Astrocyte of the cerebellum (primary cell): ENCODE data around the gene ITPR3.

Experiments
- DNase-seq: peaks from one replicate; pipeline ENCODE4 v3.0.0-alpha.2; 2011; ENCODE audit warnings: low read depth
- H3K4me3 ChIP-seq: 2 replicates; pipeline ENCODE4 v1.5.1; 2011; ENCODE audit warnings: mild to moderate bottlenecking, low read depth, low read length, moderate library complexity
- in situ Hi-C: cut with HindIII; loops from 2 replicates; pipeline ENCODE4 v1.10.0; 2017; ENCODE audit warnings: low sequenced_read_pairs
- TF ChIP-seq, protein P1 (sequence below): IDR thresholded peaks from 2 replicates; pipeline ENCODE4 v1.5.1; 2012; ENCODE audit warnings: low read length, low read depth, moderate library complexity, mild to moderate bottlenecking; ENCODE audit errors: missing control alignments

ITPR3 gene

DNA sequence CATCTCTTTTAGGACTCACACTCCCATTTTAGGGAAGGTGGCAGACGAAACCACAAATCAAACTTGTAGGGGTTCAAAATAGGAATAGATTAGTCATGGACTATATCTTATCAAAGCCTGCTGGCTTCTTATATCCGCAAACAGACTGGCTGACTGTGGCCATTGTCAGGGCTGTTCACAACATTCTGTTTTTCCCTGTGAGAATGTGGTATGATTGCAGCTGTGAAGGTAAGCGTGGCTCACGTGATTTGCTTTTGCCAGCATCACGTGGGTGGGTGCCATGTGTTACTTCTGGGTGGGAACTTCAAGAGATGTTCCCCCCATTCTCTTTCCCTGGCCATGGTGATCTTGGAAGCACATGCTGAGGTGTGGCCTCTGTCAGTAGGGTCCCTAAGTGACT is 119.7 kb downstream of the ITPR3 start:
- H3K4me3 ChIP-seq: no peak overlapping the region
- in situ Hi-C loops: loop anchor here (5.0 kb wide), 1 partner anchor 402 kb away; no protein-coding TSS in a partner anchor
- no peak for DNase-seq
- TF ChIP-seq, protein P1, sequence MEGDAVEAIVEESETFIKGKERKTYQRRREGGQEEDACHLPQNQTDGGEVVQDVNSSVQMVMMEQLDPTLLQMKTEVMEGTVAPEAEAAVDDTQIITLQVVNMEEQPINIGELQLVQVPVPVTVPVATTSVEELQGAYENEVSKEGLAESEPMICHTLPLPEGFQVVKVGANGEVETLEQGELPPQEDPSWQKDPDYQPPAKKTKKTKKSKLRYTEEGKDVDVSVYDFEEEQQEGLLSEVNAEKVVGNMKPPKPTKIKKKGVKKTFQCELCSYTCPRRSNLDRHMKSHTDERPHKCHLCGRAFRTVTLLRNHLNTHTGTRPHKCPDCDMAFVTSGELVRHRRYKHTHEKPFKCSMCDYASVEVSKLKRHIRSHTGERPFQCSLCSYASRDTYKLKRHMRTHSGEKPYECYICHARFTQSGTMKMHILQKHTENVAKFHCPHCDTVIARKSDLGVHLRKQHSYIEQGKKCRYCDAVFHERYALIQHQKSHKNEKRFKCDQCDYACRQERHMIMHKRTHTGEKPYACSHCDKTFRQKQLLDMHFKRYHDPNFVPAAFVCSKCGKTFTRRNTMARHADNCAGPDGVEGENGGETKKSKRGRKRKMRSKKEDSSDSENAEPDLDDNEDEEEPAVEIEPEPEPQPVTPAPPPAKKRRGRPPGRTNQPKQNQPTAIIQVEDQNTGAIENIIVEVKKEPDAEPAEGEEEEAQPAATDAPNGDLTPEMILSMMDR: no peak

DNA sequence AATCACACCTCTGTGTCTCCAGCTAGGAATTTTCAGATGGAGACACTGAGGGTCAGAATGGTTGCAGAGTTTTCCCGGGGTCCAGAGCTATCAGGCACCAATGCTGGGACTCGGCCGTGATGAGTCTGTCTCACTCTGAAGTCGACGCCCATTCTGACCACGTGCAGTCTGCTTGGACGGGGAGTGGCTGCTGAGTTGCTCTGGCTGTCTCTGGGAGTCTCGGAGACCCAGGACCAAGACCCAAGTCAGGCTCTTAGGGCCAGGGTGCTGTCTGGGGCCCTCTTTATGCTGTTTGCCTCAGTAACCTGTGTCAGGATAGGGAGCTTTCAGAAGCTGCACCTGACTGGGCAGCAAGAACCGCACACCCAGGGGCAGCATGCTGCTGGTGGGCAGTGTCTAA is 121.0 kb downstream of the ITPR3 start:
- DNase-seq: no peak
- in situ Hi-C loops: loop anchor here (5.0 kb wide), 1 partner anchor 400 kb away; no protein-coding TSS in a partner anchor
- TF ChIP-seq, protein P1: no peak
- no peak overlapping the region for H3K4me3 ChIP-seq

DNA sequence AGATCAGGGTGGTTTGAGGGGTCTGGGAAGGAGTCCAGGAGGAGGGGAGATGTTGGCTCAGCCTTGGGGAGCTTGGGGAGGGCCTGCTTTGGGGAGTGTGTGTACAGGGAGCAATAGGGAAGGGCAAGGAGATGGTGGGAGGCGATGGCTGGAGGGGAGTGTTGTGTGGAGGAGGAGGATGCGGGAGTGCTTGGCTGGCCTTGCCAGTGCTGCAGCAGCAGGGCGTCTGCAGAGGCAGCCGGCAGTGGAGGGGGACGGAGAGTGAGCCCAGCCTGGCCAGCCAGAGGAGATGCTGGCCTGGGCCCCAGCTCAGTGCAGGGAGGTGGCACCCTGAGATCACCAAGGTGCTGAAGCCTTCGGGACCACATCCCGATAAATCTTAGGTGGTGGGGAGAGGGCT is 121.7 kb downstream of the ITPR3 start:
- in situ Hi-C loops: loop anchor here (5.0 kb wide), 1 partner anchor 399 kb away; no protein-coding TSS in a partner anchor
- DNase-seq: no peak
- TF ChIP-seq, protein P1: no peak
- H3K4me3 ChIP-seq: no peak overlapping the region

DNA sequence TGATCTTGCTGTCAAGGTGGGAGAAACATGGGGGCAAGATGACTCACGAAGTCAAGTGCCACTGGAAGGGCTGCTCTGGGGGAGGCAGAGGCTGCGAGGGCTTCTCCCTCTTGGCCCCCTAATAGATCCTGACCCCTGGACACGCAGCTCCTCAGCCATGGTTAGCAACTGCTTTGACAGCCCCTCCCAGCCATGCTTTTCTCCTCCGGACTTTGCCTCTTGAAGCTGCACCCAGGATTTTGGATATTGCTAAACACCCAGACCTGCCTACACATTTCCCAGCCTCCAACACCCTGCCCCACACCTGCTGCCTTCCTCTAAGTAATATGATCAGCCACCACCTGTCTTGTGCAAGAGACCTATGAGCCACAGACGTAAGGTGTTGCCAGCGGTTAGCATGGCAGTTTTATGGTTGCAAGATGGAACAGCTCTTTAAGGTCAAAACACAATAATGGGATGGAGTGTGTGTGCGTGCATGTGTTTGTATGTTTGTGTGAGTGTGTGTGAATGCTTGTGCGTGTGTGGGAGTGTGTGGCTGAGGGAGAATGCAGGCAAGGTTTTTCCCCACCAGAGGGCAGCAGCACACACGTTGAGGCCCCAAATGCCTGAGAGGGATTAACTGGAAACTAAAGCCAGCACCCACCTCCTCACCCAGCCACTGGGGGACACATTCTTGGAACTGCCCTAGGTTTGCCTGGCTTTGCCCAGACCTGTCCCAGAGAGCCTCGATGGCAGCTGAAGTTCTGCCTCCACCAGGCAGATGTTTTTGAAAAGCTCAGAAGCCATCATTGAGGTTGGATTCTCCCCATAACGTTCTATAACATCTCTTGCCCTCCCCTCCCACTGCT is 123.1 kb downstream of the ITPR3 start:
- TF ChIP-seq, protein P1: peak; percentile 93
- peak; percentile 49 for DNase-seq
- in situ Hi-C loops: loop anchor here (5.0 kb wide), 1 partner anchor 398 kb away; no protein-coding TSS in a partner anchor
- no peak overlapping the region for H3K4me3 ChIP-seq

DNA sequence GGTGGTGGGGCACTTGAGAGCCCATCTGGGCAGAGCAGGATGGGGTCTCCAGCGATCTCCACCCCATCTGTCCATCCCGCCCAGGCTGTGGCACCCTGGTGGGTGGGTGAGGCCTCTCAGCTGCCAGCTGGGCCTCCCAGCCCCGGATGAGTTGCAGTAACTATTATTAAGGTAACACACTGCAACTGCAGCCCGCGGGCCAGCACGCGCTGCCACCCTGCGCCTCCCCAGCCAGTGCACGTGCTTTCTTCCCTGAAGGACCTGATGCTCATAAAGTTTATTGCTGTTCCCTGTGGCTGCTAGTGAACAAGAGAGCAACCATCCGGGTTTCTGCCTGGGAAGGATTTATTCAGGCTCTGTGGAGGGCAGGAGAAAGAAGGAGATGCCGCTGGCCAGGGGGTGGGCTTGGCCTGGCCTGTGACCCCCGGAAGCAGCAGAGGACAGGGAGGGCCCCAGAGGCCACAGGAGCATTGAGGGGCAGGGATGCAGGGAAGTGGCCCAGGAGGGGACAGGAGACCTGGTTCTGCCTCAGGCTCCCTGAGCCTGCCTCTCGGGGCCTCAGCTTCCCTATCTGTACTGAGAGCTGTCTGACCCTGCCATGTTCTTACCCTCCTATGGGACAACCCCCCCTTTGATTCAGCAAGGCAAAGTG is 123.9 kb downstream of the ITPR3 start:
- in situ Hi-C loops: loop anchor here (5.0 kb wide), 1 partner anchor 397 kb away; no protein-coding TSS in a partner anchor
- TF ChIP-seq, protein P1: no peak
- no peak overlapping the region for H3K4me3 ChIP-seq
- DNase-seq: no peak

DNA sequence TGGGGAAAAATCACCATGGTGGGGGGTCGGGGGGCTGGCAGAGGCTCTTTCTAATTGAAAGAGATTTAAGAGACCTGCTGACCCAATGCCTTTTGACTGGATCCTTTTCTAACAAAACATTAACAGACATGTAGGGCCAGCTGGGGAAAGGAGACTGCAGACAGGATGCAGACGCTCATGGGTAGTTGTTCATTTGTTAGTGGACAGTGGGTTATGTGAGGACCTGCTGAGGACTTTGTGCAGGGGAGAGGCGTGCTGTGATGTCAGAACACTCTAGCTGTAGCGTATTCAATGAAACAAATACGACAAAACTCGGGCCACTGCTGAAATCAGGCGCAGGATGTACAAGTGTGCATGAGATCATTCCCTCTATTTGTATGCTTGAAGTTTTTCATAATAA is 124.4 kb downstream of the ITPR3 start:
- no peak overlapping the region for H3K4me3 ChIP-seq
- no peak for DNase-seq
- TF ChIP-seq, protein P1: no peak
- in situ Hi-C loops: no loop called here
